Ectodermal cell (in vitro differentiated cells): ENCODE results near the gene AGAP2.

Source experiments
- H3K27ac ChIP-seq: 2 replicates; pipeline ENCODE4 v1.7.0; 2013; ENCODE audit warnings: mild to moderate bottlenecking, low read depth, low read length; ENCODE audit not compliant: insufficient read depth, poor library complexity, severe bottlenecking
- H3K27me3 ChIP-seq: 2 replicates; pipeline ENCODE4 v1.7.0; 2013; ENCODE audit warnings: mild to moderate bottlenecking, low read length; ENCODE audit not compliant: insufficient read depth, control insufficient read depth, poor library complexity, severe bottlenecking
- H3K36me3 ChIP-seq: one replicate; pipeline ENCODE4 v1.7.0; 2013; ENCODE audit warnings: low read length; ENCODE audit not compliant: control insufficient read depth, insufficient read depth
- H3K4me1 ChIP-seq: one replicate; pipeline ENCODE4 v1.7.0; 2013; ENCODE audit warnings: low read length; ENCODE audit not compliant: control insufficient read depth, insufficient read depth
- H3K4me3 ChIP-seq: 2 replicates; pipeline ENCODE4 v1.7.0; 2013; ENCODE audit warnings: low read depth, low read length, control low read depth; ENCODE audit not compliant: insufficient read depth
- H3K9me3 ChIP-seq: 2 replicates; pipeline ENCODE4 v1.7.0; 2013; ENCODE audit warnings: mild to moderate bottlenecking, low read length, moderate library complexity; ENCODE audit not compliant: control insufficient read depth
- WGBS, 2 experiments: methylation state at CpG; one replicate each; pipeline ENCODE4 v1.1.7; 2013; ENCODE audit warnings: missing lambda C conversion rate in 2 of 2; 5-methylcytosine and 5-hydroxymethylcytosine counted together

The AGAP2 gene

GRCh38 chr12:57754411-57755193, 16.1 kb upstream of the AGAP2 start, which contains the start of gene MARCHF9:
Gene MARCHF9 (plus strand): TSS chr12:57755103. CDS start chr12:57755529, 426 bp downstream.
- Histone ChIP-seq H3K36me3 (peaks cover 10% of the 10 kb centered on the region), H3K27me3 (peaks cover 43% of the 10 kb centered on the region), H3K4me3 (peak within 1 kb of the TSS; percentile 51), H3K27ac (no peak within 1 kb of the TSS), H3K9me3 (no peaks in the 10 kb centered on the region), H3K4me1 (peaks cover 31% of the 10 kb centered on the region)
- WGBS, 2 experiments = 1% methylated on average over 34 to 39 of the region's 41 CpGs

DNA sequence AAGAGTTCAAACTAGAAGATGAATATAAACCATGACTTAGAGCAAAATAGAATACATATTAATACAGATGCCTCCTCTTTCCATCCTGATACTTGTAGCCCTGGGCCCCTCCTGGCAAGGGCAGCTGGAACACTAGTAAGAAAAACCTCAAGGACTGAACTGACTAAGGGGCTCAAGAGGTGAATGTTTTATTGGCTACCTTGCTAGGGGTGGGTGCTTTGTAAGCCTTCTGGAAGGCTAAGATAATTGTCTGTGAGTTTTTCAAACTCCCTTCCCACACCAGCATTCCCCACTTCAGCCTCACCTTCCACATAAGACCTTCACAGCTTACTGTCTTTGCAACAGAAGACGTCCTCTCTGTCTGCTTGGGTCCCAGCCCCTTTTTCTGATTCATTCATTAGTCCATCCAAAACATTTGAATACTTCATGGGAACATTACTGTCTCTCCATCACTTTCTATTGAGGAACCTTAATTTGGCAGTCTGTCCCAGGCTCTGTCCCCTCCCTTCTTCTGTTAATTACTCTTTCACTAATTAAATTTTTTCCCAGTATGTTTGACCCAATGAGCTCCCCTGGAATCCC, 15.3 kb upstream of the AGAP2 start:
- Histone ChIP-seq H3K9me3 (no peaks in the 10 kb centered on the region), H3K27ac (no peak overlapping the region), H3K4me3 (no peak overlapping the region), H3K27me3 (peaks cover 43% of the 10 kb centered on the region), H3K36me3 (peaks cover 15% of the 10 kb centered on the region), H3K4me1 (peaks cover 31% of the 10 kb centered on the region)
- WGBS, 2 experiments = 13 to 18% methylated on average over 1 of the region's 1 CpG

- Histone ChIP-seq H3K27ac (no peak overlapping the region), H3K4me1 (peaks cover 31% of the 10 kb centered on the region), H3K9me3 (no peaks in the 10 kb centered on the region), H3K27me3 (peaks cover 43% of the 10 kb centered on the region), H3K36me3 (peaks cover 15% of the 10 kb centered on the region), H3K4me3 (peak overlapping the region; percentile 22)
- 6 to 8% methylated on average over 4 to 5 of the region's 5 CpGs for WGBS, 2 experiments
These were observed 14.1 kb upstream of the AGAP2 start for GRCh38 chr12:57752668-57753000.

DNA sequence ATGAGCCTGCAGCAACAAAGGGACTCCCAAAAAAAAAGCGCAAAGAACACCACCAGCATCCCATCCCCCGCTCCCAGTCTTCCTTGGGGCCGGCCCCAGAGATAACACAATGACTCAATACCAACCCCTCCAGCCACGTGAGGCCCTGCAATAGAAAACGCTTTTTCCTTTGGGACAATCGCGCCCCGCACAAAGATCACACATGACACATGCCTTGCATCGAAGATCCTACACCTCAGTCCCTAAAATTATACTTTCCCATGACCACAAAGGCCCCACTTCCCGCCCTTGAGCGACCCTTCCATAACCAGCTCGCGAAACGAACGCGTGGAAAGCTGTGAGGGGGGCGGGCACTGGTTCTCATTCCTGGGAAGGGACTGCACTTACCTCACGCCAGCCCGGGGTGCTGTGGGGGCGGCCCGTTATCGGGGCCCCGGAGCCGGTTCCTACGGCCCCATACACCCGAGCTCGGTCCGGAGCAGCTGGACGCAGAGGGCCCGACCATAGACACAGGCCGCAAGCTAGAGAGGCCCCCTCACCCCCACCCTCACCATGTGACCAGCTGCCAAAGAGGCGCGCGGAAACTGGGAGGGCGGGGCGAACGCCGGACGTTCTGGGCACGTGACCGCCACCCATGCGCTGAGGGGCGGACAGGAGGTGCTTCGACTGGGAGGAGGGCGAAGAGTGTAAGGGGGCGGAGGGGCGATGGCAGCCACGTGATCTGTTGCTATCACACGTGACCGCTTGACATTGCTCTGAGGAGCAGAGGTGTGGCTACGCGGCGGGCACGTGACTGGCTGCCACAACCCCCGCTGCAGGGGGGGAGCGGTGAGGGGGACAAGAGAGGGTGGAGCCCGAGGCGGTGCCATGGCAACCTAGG, 13.5 kb upstream of the AGAP2 start, which contains the start of gene CDK4:
TSS of gene CDK4 (minus strand) at position 523 of the 880 bp plus-strand sequence. CDS start 593 bp downstream, outside the sequence.
- Histone ChIP-seq H3K9me3 (no peaks in the 10 kb centered on the region), H3K27me3 (peaks cover 39% of the 10 kb centered on the region), H3K4me3 (peak within 1 kb of the TSS; percentile 97), H3K27ac (peak within 1 kb of the TSS; percentile 55), H3K4me1 (peaks cover 31% of the 10 kb centered on the region), H3K36me3 (peaks cover 20% of the 10 kb centered on the region)
- WGBS, 2 experiments = 0% methylated on average over 58 of the region's 58 CpGs

- H3K4me1 ChIP-seq = peaks cover 29% of the 10 kb centered on the region
- WGBS, 2 experiments = 15 to 17% methylated on average over 8 of the region's 8 CpGs
- H3K4me3 ChIP-seq = peak overlapping the region; percentile 97
- peaks cover 32% of the 10 kb centered on the region for H3K27me3 ChIP-seq
- H3K9me3 ChIP-seq = no peaks in the 10 kb centered on the region
- H3K27ac ChIP-seq = no peak overlapping the region
- H3K36me3 ChIP-seq = peaks cover 27% of the 10 kb centered on the region
These were observed 12.9 kb upstream of the AGAP2 start for GRCh38 chr12:57751432-57751787.

GRCh38 chr12:57750561-57751431, 12.3 kb upstream of the AGAP2 start:
- peaks cover 26% of the 10 kb centered on the region for H3K27me3 ChIP-seq
- H3K9me3 ChIP-seq = no peaks in the 10 kb centered on the region
- no peak overlapping the region for H3K27ac ChIP-seq
- H3K36me3 ChIP-seq = peaks cover 27% of the 10 kb centered on the region
- WGBS, 2 experiments = 90 to 92% methylated on average over 15 of the region's 15 CpGs
- H3K4me3 ChIP-seq = peak overlapping the region; percentile 97
- H3K4me1 ChIP-seq = peaks cover 23% of the 10 kb centered on the region

DNA sequence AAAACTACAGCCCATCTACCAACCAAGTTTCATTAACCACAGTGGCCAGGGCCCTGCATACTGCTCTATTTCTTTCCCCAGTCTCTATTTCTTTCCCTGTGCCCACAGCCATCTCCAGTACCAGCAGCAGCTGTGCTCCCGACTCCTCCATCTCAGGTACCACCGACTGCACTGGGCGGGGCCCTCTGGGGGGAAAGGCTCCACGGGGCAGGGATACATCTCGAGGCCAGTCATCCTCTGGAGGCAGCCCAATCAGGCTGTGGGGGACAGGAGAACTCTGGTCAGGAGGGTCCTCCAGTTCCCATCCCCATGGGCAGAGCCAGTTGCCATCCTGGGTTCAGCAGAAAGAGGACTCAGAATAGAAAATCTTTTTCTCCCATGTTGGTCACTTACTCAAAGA, 10.5 kb upstream of the AGAP2 start:
- no peak overlapping the region for H3K4me3 ChIP-seq
- H3K27me3 ChIP-seq = peaks cover 11% of the 10 kb centered on the region
- peaks cover 27% of the 10 kb centered on the region for H3K36me3 ChIP-seq
- H3K9me3 ChIP-seq = no peaks in the 10 kb centered on the region
- H3K4me1 ChIP-seq = peaks cover 18% of the 10 kb centered on the region
- 94 to 95% methylated on average over 5 of the region's 5 CpGs for WGBS, 2 experiments
- H3K27ac ChIP-seq = no peak overlapping the region

DNA sequence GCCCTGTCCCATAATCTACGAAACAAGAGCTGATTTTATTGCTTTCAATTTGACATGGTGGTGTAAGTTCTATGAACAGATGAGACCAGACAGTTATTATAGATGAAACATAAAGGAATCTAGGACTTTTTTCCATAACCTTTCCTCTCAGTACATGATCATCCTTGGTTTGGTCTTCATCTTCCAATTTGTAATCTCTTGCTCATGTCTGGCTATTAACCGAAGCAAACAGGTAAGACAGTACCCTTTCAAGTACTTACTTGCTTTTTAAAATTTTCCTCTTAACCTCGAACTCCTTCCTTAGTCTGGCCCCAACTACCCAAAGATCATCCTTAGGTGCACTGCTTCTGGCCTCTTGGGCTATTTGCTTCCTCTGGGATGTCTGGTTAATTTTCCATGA, 7.5 kb upstream of the AGAP2 start:
- H3K27me3 ChIP-seq = peaks cover 31% of the 10 kb centered on the region
- peaks cover 27% of the 10 kb centered on the region for H3K36me3 ChIP-seq
- H3K4me1 ChIP-seq = peaks cover 6% of the 10 kb centered on the region
- WGBS, 2 experiments = 95 to 96% methylated on average over 3 of the region's 3 CpGs
- H3K9me3 ChIP-seq = no peaks in the 10 kb centered on the region
- H3K4me3 ChIP-seq = peak overlapping the region; percentile 87
- no peak overlapping the region for H3K27ac ChIP-seq

DNA sequence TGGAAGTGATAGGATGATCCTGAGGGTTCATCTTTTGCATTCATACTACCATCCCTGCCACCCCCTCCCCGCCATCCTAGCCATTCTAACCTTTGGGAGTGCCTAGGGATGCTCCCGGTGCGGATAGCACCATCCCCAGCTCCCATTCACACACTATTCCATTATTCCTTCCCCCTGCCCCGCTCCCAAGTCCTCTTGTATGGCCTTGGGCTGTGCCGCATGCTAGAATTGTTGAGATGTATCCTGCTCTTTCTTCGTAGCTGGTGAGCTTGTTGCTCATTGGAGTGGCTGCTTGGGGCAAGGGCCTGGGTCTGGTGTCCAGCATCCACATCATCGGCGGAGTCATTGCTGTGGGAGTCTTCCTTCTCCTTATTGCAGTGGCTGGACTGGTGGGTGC, 6.9 kb upstream of the AGAP2 start:
- Histone ChIP-seq H3K4me1 (peaks cover 1% of the 10 kb centered on the region), H3K9me3 (no peaks in the 10 kb centered on the region), H3K36me3 (peaks cover 22% of the 10 kb centered on the region), H3K27me3 (peaks cover 37% of the 10 kb centered on the region), H3K27ac (peak overlapping the region; percentile 96), H3K4me3 (peak overlapping the region; percentile 87)
- WGBS, 2 experiments = 66 to 71% methylated on average over 8 of the region's 8 CpGs
